ENCODE measurements around the gene TMEM204.

GRCh38 chr16:1573301-1573700 is 39.8 kb downstream of the TMEM204 start:
- TF ChIP-seq CTCF (conservative IDR thresholded peaks at IDR 0.05; ENCODE audit: low read depth, low read length) (no peak), EZH2 (IDR thresholded peaks at IDR 0.05; ENCODE audit: borderline replicate concordance, low read depth, low read length, poor library complexity, severe bottlenecking) (no peak)
